Measurements from ENCODE around the gene CRBN.

The CRBN gene

GRCh38 chr3:3109407-3110298 is 69.8 kb downstream of the CRBN start:
- no peak for DNase-seq
- H3K79me2 ChIP-seq (ENCODE audit: low read length): no peaks in the 10 kb centered on the region
- no peaks in the 10 kb centered on the region for H3K4me1 ChIP-seq (ENCODE audit: low read length)
- H2AFZ ChIP-seq (ENCODE audit: low read length): no peak overlapping the region
- TF ChIP-seq EZH2 (optimal IDR thresholded peaks at IDR 0.05; ENCODE audit: low read depth, low read length) (no peak), CTCF (IDR thresholded peaks at IDR 0.05; ENCODE audit: low read length) (no peak), EZH2phosphoT487 (IDR thresholded peaks at IDR 0.05; ENCODE audit: low read length) (no peak)
- H3K9me3 ChIP-seq (replicated peaks; ENCODE audit: insufficient read depth, low read length): no peaks in the 10 kb centered on the region
- no peak overlapping the region for H3K4me3 ChIP-seq (ENCODE audit: low read length)
- H3K27me3 ChIP-seq (replicated peaks; ENCODE audit: insufficient read depth, low read length): no peaks in the 10 kb centered on the region
- no peaks in the 10 kb centered on the region for H3K36me3 ChIP-seq (replicated peaks; ENCODE audit: insufficient read depth, low read length)
- no peak overlapping the region for H3K9ac ChIP-seq (ENCODE audit: low read length)
- H3K4me2 ChIP-seq (ENCODE audit: low read depth, low read length): no peak overlapping the region
- H3F3A ChIP-seq (ENCODE audit: insufficient read depth, low read length): no peaks in the 10 kb centered on the region
- no peaks in the 10 kb centered on the region for H3K9me2 ChIP-seq (replicated peaks; ENCODE audit: insufficient read depth, low read length)
- H3K27ac ChIP-seq (ENCODE audit: low read length): no peak overlapping the region
- H4K20me1 ChIP-seq (ENCODE audit: insufficient read depth, low read length): no peaks in the 10 kb centered on the region

GRCh38 chr3:3107858-3108257 is 71.6 kb downstream of the CRBN start:
- DNase-seq: no peak
- H3K79me2 ChIP-seq (ENCODE audit: low read length): no peaks in the 10 kb centered on the region
- no peak overlapping the region for H3K9ac ChIP-seq (ENCODE audit: low read length)
- H3K4me2 ChIP-seq (ENCODE audit: low read depth, low read length): no peak overlapping the region
- H3K36me3 ChIP-seq (replicated peaks; ENCODE audit: insufficient read depth, low read length): no peaks in the 10 kb centered on the region
- H3K27ac ChIP-seq (ENCODE audit: low read length): no peak overlapping the region
- H3K4me3 ChIP-seq (ENCODE audit: low read length): no peak overlapping the region
- no peaks in the 10 kb centered on the region for H3K9me3 ChIP-seq (replicated peaks; ENCODE audit: insufficient read depth, low read length)
- no peaks in the 10 kb centered on the region for H3K27me3 ChIP-seq (replicated peaks; ENCODE audit: insufficient read depth, low read length)
- H3K4me1 ChIP-seq (ENCODE audit: low read length): no peaks in the 10 kb centered on the region
- H4K20me1 ChIP-seq (ENCODE audit: insufficient read depth, low read length): no peaks in the 10 kb centered on the region
- H3K9me2 ChIP-seq (replicated peaks; ENCODE audit: insufficient read depth, low read length): no peaks in the 10 kb centered on the region
- H3F3A ChIP-seq (ENCODE audit: insufficient read depth, low read length): peaks cover 2% of the 10 kb centered on the region; the same call in 1 of the 2 replicates
- TF ChIP-seq EZH2 (optimal IDR thresholded peaks at IDR 0.05; ENCODE audit: low read depth, low read length) (no peak), EZH2phosphoT487 (IDR thresholded peaks at IDR 0.05; ENCODE audit: low read length) (no peak), CTCF (IDR thresholded peaks at IDR 0.05; ENCODE audit: low read length) (no peak)
- H2AFZ ChIP-seq (ENCODE audit: low read length): no peak overlapping the region

- DNase-seq: no peak
- Histone ChIP-seq H3K27ac (ENCODE audit: low read length) (no peak overlapping the region), H3K9me3 (replicated peaks; ENCODE audit: insufficient read depth, low read length) (no peaks in the 10 kb centered on the region), H3K4me2 (ENCODE audit: low read depth, low read length) (no peak overlapping the region), H3K4me3 (ENCODE audit: low read length) (no peak overlapping the region), H3K9me2 (replicated peaks; ENCODE audit: insufficient read depth, low read length) (no peaks in the 10 kb centered on the region), H3F3A (ENCODE audit: insufficient read depth, low read length) (peaks cover 8% of the 10 kb centered on the region; the same call in 1 of the 2 replicates), H3K36me3 (replicated peaks; ENCODE audit: insufficient read depth, low read length) (no peaks in the 10 kb centered on the region), H3K9ac (ENCODE audit: low read length) (no peak overlapping the region), H3K79me2 (ENCODE audit: low read length) (no peaks in the 10 kb centered on the region), H3K4me1 (ENCODE audit: low read length) (no peaks in the 10 kb centered on the region), H3K27me3 (replicated peaks; ENCODE audit: insufficient read depth, low read length) (no peaks in the 10 kb centered on the region), H2AFZ (ENCODE audit: low read length) (no peak overlapping the region), H4K20me1 (ENCODE audit: insufficient read depth, low read length) (no peaks in the 10 kb centered on the region)
- TF ChIP-seq CTCF (IDR thresholded peaks at IDR 0.05; ENCODE audit: low read length) (no peak), EZH2 (optimal IDR thresholded peaks at IDR 0.05; ENCODE audit: low read depth, low read length) (no peak), EZH2phosphoT487 (IDR thresholded peaks at IDR 0.05; ENCODE audit: low read length) (no peak)
Measured at GRCh38 chr3:3107181-3107580, 72.3 kb downstream of the CRBN start.

Measured in MM.1S (cell line).